ENCODE measurements around the gene PERP.
"Not testable (repeated sequence)": the region's sequence is repeated elsewhere in the genome, so short reads cannot be mapped to it uniquely, and the experiment has no call there.

PERP gene

DNA sequence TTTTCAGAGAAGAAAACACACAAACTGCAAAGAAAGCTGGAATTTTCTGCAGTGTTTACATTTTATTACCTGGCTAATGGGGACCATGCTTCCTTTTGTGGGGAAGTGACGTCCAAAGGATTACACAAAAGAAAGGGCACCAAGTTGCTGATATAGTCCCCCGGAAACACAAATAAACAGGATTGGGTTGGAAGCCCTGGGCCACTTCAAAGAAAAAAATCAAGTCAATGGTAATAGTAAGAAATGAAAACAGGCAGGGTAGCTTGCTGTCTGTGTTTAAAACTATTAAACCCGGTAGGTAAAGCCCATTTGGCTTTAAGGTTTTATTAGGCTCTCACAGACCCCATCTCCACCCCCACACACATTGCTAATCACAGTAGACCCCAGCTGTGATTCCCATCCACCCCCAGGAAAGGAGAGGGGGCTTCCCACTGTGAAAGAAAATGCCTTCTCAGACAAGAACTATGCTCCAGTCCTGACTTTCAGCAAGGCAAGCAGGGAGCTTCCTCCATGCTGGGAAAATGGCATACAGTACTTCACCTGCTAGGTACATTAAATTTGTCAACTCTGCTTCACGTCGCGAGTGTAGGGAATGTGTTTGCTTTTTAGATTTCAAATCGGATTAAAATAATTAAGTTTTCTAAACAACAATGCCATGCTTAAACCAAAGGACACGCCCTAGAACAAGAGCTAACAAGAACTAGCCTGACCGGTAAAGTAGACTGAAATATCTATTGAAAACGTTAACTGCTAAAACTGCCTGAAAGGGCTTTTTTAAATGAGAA, 1.1 kb downstream of the PERP start:
- DNase-seq (ENCODE audit: low read depth in 3 of 3, low spot score in 1 of 3): no peak

DNA sequence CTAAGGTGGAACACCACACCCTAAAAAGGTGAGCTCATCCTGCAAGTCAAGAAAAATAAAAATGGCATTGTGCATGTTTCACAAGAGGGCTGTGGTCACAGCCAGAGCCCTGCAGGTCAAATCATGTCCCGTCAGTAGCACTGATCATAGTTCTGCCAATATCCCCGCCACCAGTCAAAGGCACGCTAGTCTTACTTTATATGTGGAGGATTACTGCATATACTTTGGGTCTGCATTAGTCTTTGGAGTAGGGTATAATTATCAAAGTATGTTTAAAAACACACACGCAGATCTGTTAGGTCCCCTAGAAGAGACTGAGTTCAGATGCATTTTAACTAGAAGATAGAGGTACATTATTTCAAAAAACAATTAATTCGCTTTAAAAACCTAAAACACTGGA, 1.8 kb downstream of the PERP start:
- no peak for DNase-seq (ENCODE audit: low read depth in 3 of 3, low spot score in 1 of 3)

DNA sequence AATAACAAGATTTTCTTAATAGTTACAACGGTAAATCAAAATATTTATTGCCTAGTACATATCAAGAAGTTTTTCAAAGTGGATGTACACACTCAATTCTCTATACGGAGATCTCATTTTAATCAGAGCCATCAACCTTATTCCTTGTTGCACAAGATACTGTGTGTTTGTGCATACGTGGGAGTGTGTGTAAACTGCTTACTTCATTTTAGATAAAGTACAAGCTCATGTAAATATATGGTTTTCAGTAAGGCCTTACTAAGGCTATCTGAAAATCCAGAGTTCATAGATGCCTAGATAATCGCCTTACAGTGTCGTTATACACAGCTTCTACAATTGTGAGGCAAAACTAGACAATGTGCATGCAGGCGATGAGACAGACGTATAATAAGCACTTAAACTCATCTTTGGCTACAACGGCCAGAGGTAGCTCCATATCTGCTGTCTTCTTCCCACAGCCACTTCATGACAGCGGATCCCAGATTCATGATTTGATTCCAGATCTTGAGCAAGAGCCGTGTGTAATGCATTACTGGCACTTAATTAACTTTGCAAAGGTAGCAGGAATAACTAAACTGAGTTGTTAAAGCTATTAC, 2.5 kb downstream of the PERP start:
- no peak for DNase-seq (ENCODE audit: low read depth in 3 of 3, low spot score in 1 of 3)

DNA sequence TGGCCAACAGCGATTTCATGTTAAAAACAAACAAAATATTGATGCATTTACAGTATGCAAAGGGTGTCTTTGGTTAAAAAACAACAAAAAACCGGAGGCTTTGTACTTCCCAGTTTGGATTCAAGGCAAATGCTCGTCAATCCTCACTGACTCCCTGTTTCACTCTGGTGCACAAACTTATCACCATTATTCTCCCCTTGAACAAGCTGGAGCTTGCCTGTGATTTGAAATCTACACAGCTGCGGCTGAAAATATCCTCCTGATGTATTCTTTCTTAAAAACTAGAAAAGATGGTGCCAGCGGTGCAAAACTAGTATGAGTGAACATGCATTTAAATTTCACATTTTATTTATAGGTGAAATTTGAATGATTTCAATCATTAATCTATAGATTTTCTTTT, 3.3 kb downstream of the PERP start:
- DNase-seq (ENCODE audit: low read depth in 3 of 3, low spot score in 1 of 3): no peak

DNA sequence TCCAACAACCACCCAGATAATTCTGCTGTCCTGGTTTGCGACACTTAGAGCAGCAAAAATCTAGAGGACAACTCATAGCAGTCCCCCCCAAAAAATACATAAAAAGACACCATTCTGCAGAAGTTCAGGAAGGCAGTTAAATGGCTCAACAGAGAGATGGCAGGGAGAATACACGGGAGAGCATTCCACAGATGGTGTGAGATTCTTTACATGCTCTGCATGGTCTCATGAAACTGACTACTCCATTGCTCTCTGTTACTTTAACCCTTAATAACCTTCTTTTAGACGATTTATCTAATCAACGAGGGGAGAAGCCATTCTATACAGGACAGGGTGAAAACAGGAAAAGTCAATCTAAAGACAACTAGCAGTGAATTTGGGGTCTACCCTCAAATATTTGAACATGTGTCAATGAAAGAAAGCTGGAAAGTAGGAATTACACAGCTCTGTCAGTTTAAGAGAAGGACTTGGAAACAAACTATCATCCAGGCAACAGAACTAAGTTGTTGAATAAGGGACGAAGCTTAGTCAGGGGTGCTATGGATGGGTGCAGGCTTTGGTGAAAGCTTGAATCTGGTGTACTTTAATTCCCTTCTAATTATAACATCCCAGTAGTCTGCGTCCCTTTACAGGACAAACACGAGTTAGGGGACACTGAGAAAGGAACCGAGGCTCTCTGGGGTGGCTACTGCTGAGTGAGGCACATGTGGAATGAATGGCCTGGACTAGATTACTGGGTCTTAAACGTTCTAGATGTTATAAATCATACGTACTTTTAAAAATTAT, 5.1 kb downstream of the PERP start:
- no peak for DNase-seq (ENCODE audit: low read depth in 3 of 3, low spot score in 1 of 3)

DNA sequence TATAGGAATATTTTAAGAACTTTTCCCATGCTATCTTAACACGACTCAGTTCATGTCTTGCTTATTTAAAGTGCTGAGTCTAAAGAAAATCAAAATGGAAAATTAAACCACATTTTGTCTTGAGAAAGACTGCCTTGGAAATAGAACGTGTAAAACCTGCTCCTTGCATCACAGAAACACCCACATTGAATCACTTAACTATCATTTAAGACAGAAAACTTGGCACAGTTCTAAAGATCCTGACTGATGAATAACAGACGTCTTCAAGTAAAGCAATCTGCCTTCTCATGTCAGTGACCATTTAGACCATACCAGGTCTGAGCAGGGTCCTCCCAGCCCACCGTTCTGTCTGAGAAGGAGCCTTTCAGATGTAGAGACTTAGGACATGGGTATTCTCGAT, 7.4 kb downstream of the PERP start:
- no peak for DNase-seq (ENCODE audit: low read depth in 3 of 3, low spot score in 1 of 3)

DNA sequence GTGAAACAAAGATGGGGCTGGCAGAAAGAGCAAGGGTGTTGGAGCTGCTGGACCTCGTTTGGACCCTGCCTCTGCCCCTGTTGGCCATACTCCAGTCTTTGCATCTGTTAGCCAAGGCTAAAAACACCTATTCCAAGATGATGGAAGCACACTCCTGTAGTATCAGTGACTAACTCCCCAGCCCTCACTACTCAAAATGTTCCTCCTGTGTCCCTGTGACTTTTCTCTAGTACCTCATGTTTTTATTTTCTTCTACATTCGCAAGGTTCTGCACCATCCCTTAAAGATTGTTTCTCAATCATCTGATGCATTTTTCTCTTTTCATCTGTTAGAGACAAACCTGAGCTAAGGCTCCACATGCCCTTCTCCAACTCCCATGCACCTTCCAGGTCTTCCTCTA, 8.9 kb downstream of the PERP start:
- DNase-seq (ENCODE audit: low read depth in 3 of 3, low spot score in 1 of 3): no peak

DNA sequence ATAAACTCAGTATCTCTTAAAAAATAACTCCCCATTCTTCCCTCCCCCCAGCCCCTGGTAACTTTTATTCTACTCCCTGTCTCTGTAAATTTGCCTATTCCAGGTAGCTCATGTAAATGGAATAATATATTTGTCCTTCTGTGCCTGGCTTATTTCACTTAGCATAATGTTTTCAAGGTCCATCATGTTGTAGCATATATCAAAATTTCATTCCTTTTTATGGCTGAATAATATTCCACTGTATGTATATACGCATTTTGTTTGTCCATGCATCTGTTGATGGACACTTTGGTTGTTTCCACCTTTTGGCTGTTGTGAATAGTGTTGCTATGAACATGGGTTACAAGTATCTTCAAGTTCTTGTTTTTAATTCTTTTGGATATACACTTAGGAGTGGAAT, 13.0 kb downstream of the PERP start:
- DNase-seq (ENCODE audit: low read depth in 3 of 3, low spot score in 1 of 3): no peak

DNA sequence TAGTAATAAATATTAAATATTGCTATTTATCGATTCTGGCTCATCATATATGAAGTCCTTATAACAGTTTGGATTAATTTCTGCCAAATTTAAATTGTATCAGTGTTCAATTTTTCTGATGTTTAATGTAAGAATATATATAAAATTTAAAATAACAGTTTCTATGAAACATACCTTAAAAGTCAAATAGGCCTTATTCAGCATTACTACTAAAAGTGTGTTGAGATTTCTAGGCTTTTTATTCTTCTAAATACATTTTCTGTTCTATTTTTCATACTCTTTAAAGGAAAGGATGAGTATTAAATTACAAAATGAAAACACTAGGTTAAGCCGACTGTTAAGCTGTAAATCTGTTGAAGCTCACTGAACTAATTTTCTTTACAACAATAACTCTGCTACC, 13.6 kb downstream of the PERP start:
- no peak for DNase-seq (ENCODE audit: low read depth in 3 of 3, low spot score in 1 of 3)

DNA sequence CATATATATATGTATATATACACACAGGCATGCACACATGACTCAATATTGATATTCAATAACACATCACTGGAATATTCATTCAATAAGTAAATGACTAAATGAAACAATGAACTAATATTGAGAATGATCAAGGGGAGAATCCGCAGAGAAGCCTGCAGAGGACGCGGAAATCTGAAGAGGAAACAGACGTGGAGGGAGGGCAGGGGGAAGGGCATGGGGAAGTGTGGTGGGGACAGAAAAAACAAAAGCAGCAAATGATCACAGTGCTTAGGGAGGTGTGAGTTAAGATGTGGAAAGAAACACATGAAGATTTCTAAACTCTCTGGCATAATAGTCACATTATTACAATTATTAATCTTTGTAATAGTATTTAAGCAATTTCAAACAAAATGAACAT, 14.5 kb downstream of the PERP start:
- DNase-seq (ENCODE audit: low read depth in 3 of 3, low spot score in 1 of 3): no peak

DNA sequence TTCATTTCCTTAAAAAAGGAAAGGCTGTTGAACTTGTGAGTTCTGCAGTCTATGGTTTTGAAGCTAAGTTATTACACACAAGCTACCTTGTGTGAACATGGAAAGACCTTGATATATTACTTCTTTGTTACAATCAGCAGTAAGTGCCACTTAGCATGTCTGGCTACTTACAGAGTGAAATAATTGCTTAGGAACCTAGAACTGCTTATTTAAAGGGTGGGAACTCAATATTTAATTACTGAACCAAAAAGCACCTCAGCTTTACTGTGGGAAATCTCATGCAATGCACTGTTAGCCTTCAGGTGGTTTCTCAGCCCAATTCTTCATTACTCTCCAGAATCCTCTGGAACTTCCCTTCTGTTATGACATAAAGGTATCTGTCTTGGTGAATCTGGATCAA, 17.9 kb downstream of the PERP start:
- DNase-seq (ENCODE audit: low read depth in 3 of 3, low spot score in 1 of 3): no peak

DNA sequence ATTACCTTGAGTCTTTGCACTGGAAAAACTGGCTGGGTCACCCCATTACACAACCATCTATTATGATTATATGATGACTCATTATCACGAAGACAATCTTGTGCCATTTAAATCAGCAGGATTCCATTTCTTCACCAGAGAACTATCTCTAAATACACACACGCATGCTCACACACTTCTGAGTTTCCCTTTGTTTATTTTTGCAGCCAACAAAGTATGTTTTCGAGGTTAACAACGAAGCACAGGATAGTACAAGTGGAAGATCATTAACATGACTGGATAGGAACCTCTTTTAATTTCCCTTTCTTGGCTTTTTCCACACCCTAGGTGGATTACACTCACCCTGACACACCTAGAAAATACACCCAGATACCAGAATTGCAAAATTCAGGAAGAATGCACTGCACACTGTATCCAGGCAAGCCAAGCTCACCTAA, 18.9 kb downstream of the PERP start:
- no peak for DNase-seq (ENCODE audit: low read depth in 3 of 3, low spot score in 1 of 3)

DNA sequence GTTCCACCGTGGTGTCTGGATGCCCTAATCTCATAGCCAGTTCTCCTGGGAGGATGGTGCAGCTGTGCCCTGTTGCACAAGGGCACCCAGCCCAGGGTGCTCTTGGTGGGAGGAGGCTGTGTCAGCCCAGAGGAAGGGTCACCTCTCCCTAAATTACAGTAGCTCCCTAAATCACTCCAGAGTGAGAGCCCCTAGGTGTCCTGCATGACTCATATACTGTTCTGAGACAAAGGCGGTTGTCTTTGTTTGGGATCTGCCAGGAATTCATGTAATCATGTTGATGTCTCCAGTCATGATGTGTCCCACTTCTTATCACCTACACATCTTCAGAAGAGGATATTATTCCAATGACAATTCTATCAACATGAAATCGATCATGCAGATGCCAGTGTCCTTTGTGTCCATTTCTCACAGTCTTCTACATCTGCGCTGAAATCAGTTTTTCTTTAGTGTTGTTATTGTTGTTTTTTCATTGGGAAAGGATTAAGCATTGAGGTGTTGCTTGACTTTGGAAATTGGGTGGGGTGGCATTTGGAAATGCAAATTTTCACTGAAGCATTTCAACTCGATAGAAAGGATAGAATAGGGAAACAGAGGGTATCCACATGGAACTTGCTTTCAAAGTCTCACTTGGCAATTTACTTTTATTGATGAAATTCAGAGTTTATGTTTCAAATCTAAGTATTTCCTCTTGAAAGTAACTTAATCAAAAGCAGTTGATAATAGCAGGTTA, 19.5 kb downstream of the PERP start:
- no peak for DNase-seq (ENCODE audit: low read depth in 3 of 3, low spot score in 1 of 3)

DNA sequence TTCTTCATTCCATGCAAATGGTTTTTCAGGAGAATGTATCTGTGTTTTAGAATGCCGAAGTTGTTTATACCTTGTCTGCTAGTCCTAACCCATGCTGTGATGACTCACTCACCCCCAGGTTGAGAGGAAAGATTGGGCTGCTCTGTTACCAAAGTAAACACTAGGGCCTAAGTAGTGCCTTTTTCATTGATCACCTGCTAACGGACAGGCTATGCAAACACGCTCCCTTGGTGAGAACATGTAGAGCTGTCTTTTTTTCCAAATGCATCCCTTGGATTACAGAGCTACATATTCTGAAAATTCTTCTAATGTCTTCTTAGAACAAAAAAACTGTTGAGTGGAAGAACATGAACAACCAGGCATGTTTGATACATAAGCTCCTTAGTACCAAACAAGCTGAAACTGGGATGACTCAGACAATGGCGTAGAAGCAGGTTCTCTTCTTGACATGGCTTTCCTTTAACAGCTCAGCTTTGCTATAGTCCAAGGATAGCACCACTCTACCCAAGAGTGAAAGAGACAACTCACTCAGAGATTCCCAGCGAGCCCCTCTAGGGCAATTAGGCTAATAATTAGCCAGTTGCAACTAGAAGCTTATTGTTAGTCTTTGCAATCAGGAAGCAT, 20.5 kb downstream of the PERP start:
- no peak for DNase-seq (ENCODE audit: low read depth in 3 of 3, low spot score in 1 of 3)

DNA sequence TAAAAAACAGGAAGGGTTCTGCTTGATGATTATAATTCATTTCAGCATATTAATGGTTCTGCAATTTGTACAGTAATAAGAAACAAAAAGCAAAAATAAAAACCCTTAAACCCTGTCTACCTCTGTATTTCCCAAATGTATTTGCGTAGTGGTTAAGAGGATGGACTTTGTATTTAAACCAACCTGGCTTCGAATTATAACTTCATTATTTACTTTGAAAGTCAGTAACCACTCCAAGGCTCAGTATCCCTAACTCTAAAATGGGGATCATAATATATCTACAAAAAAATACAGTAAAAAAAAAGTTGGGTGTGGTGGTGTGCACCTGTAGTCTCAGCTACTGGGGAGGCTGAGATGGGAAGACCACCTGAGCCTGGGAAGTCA, 21.4 kb downstream of the PERP start:
- no peak for DNase-seq (ENCODE audit: low read depth in 3 of 3, low spot score in 1 of 3)

DNA sequence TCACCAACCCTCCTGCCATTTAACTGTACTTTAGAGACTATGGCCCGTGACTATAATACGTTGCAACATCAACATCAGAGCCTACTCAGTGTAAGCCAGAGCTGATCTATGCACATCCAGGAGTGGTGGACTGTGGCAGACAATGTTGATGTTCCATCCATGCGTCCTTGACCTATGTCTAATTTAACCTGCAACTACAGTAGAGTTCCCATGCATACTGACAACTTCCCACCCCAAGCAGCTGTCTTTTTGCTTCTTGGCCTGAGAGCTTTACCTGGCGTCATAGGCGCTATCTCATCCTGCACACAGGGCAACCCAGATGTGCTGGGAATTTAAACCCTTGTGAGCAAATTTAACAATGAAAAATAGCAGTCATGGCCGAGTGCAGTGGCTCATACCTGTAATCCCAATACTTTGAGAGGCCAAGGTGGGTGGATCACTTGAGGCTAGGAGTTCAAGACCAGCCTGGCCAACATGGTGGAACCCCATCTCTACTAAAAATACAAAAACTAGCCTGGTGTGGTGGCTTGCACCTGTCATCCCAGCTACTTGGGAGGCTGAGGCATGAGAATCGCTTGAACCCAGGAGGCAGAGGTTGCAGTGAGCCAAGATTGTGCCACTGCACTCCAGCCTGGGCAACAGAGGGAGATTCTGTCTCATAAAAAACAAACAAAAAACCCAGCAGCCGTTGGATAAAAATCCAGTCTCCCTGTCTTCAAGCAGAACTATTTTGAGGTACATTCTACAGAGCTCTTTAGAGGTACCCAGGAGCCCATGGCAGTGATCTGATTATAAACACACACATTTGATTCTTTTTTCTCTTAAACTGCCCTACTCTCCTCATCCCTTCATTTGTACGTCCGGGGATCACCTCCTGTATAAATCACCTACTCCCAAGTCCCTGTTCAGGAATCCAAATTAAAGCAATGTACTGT, 22.0 kb downstream of the PERP start:
- no peak for DNase-seq (ENCODE audit: low read depth in 3 of 3, low spot score in 1 of 3)

DNA sequence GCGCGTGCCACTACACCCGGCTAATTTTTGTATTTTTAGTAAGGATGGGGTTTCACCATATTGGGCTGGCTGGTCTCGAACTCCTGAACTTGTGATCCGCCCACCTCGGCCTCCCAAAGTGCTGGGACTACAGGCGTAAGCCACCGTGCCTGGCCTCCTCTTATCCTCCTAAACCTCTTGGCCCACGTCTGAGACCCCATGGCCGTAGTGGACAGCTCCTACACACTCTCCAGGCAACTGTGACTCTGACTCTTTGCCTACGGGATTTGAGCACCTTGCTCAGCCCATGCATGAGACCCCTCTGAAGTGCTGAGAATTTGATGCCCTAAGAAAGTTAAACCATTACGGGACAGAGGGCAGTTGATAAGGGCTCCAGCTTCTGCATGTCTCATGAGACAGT, 25.0 kb downstream of the PERP start:
- no peak for DNase-seq (ENCODE audit: low read depth in 3 of 3, low spot score in 1 of 3)

DNA sequence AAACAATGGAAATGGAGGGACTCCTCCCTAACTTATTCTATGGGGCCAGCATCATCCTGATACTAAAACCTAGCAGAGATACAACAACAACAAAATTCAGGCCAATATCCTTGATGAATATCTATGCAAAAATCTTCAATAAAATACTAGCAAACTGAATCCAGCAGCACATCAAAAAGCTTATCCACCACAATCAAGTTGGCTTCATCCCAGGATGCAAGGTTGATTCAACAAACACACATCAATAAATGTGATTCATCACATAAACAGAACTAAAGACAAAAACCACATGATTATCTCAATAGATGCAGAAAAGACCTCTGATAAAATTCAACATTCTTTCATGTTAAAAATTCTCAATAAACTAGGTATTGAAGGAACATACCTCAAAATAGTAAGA, 27.7 kb downstream of the PERP start:
- not testable (repeated sequence) for DNase-seq (ENCODE audit: low read depth in 3 of 3, low spot score in 1 of 3)

DNA sequence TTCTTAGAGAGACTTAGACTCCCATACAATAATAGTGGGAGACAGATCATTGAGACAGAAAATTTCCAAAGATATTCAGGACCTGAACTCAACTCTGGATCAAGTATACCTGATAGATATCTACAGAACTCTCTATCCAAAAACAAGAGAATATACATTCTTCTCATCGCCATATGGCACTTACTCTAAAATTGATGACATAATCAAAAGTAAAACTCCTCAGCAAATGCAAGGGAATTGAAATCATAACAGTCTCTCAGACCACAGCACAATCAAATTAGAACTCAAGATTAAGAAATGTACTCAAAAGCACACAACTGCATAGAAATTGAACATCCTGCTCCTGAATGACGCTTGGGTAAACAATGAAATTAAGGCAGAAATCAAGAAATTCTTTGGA, 28.7 kb downstream of the PERP start:
- no peak for DNase-seq (ENCODE audit: low read depth in 3 of 3, low spot score in 1 of 3)

DNA sequence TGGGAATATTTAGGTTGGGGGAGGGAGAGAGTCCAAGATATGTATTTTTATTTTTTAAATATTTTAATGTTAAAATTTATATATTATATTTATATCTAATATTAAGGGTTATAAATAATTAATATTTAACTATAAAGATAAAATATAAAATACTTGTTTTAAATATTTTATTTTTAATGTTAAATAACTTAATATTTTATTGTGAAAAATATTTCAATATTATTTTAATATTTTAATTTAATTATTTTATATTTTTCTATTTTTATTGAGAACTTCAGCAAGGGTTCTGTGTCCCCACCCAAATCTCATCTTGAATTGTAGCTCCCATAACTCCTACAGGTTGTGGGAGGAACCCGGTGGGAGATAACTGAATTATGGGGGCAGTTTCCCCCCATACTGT, 34.0 kb downstream of the PERP start:
- DNase-seq (ENCODE audit: low read depth in 3 of 3, low spot score in 1 of 3): no peak
